ENCODE data around the gene NDUFS8.
"Not testable (repeated sequence)": the region's sequence is repeated elsewhere in the genome, so short reads cannot be mapped to it uniquely, and the experiment has no call there.

Gene NDUFS8

GRCh38 chr11:68030318-68031143 lies at the start of gene NDUFS8:
Gene NDUFS8, plus strand, starts transcription at chr11:68030681. Its CDS starts 1,471 bp downstream, at chr11:68032152.
- DNase-seq (ENCODE audit: insufficient read length, low spot score): peak; percentile 100
- FAIRE-seq: peak; percentile 100

- FAIRE-seq; DNase-seq (ENCODE audit: insufficient read length, low spot score): not testable (repeated sequence)
Observed at GRCh38 chr11:67981226-67981625, 49.3 kb upstream of the NDUFS8 start.

- FAIRE-seq; DNase-seq (ENCODE audit: insufficient read length, low spot score): not testable (repeated sequence)
Observed at GRCh38 chr11:67982255-67982857, 48.1 kb upstream of the NDUFS8 start.

GRCh38 chr11:67983951-67984350 lies 46.5 kb upstream of the NDUFS8 start:
- FAIRE-seq (no peak), DNase-seq (ENCODE audit: insufficient read length, low spot score) (no peak)

- not testable (repeated sequence) for DNase-seq (ENCODE audit: insufficient read length, low spot score); FAIRE-seq
Observed at GRCh38 chr11:67985302-67985701, 45.2 kb upstream of the NDUFS8 start.

GRCh38 chr11:67990546-67991346 lies 39.7 kb upstream of the NDUFS8 start:
- DNase-seq (ENCODE audit: insufficient read length, low spot score); FAIRE-seq: not testable (repeated sequence)

- FAIRE-seq: not testable (repeated sequence)
Observed at GRCh38 chr11:67991347-67992121, 38.9 kb upstream of the NDUFS8 start.

GRCh38 chr11:67993821-67994220 lies 36.7 kb upstream of the NDUFS8 start:
- DNase-seq (ENCODE audit: insufficient read length, low spot score); FAIRE-seq: not testable (repeated sequence)

More at GRCh38 chr11:67991347-67992121, 38.9 kb upstream of the NDUFS8 start:
- DNase-seq (ENCODE audit: insufficient read length, low spot score): not testable (repeated sequence)

- FAIRE-seq; DNase-seq (ENCODE audit: insufficient read length, low spot score): not testable (repeated sequence)
Observed at GRCh38 chr11:67994387-67994786, 36.1 kb upstream of the NDUFS8 start.

- DNase-seq (ENCODE audit: insufficient read length, low spot score); FAIRE-seq: not testable (repeated sequence)
Observed at GRCh38 chr11:67995129-67995528, 35.4 kb upstream of the NDUFS8 start.

GRCh38 chr11:67995579-67995978 lies 34.9 kb upstream of the NDUFS8 start:
- FAIRE-seq: not testable (repeated sequence)

GRCh38 chr11:67996051-67996450 lies 34.4 kb upstream of the NDUFS8 start:
- no peak for DNase-seq (ENCODE audit: insufficient read length, low spot score)
- FAIRE-seq: no peak

More at GRCh38 chr11:67995579-67995978, 34.9 kb upstream of the NDUFS8 start:
- not testable (repeated sequence) for DNase-seq (ENCODE audit: insufficient read length, low spot score)

- DNase-seq (ENCODE audit: insufficient read length, low spot score): no peak
- FAIRE-seq: no peak
Observed at GRCh38 chr11:67996622-67997474, 33.6 kb upstream of the NDUFS8 start.

- FAIRE-seq (no peak), DNase-seq (ENCODE audit: insufficient read length, low spot score) (no peak)
Observed at GRCh38 chr11:67997475-67997921, 33.0 kb upstream of the NDUFS8 start.

- no peak for FAIRE-seq
- DNase-seq (ENCODE audit: insufficient read length, low spot score): no peak
Observed at GRCh38 chr11:67998150-67999045, 32.1 kb upstream of the NDUFS8 start.

GRCh38 chr11:67999201-67999629 lies 31.3 kb upstream of the NDUFS8 start:
- FAIRE-seq (no peak), DNase-seq (ENCODE audit: insufficient read length, low spot score) (no peak)

GRCh38 chr11:67999704-68000103 lies 30.8 kb upstream of the NDUFS8 start:
- DNase-seq (ENCODE audit: insufficient read length, low spot score) (no peak), FAIRE-seq (no peak)

- DNase-seq (ENCODE audit: insufficient read length, low spot score): no peak
- FAIRE-seq: no peak
Observed at GRCh38 chr11:68002575-68002937, 27.9 kb upstream of the NDUFS8 start.
